HEK293T (cell line): Measurements from ENCODE around the gene BCAR3.

Source experiments
- CTCF ChIA-PET: fragments of 350-600 bp; formaldehyde crosslinking; extraction: SDS; loops from one replicate; lab custom pipeline; 2021; ENCODE audit warnings: antibody characterized with exemption, inconsistent platforms; lab: Yijun Ruan, JAX
- POLR2A ChIA-PET: fragments of 350-600 bp; formaldehyde crosslinking; extraction: SDS; loops from one replicate; lab custom pipeline; 2020; ENCODE audit warnings: antibody characterized with exemption, inconsistent platforms; lab: Yijun Ruan, JAX
- DNase-seq: peaks from one replicate; pipeline ENCODE4 v3.0.0; 2012; ENCODE audit warnings: mixed read lengths; ENCODE audit errors: extremely low spot score
- ARNT ChIP-seq: fragments of 450-650 bp; IDR thresholded peaks from 2 replicates; pipeline ENCODE4 v1.6.1; 2017; ENCODE audit warnings: mild to moderate bottlenecking
- BHLHE40 ChIP-seq: fragments of 450-650 bp; IDR thresholded peaks from 2 replicates; pipeline ENCODE4 v1.6.1; 2016; ENCODE audit warnings: mild to moderate bottlenecking, moderate library complexity, borderline replicate concordance
- CTBP1 ChIP-seq: fragments of 450-650 bp; IDR thresholded peaks from 2 replicates; pipeline ENCODE4 v1.6.1; 2016; ENCODE audit warnings: borderline replicate concordance
- ELF4 ChIP-seq: fragments of 450-650 bp; IDR thresholded peaks from 2 replicates; pipeline ENCODE4 v1.6.1; 2017; ENCODE audit warnings: antibody characterized with exemption
- FOXA1 ChIP-seq: fragments of 450-650 bp; IDR thresholded peaks from 2 replicates; pipeline ENCODE4 v1.6.1; 2016; ENCODE audit warnings: mild to moderate bottlenecking
- FOXK2 ChIP-seq: fragments of 450-650 bp; IDR thresholded peaks from 2 replicates; pipeline ENCODE4 v1.6.1; 2016; ENCODE audit warnings: mild to moderate bottlenecking
- FOXM1 ChIP-seq: fragments of 450-650 bp; IDR thresholded peaks from 2 replicates; pipeline ENCODE4 v1.6.1; 2017; ENCODE audit warnings: mild to moderate bottlenecking, borderline replicate concordance
- HDGF ChIP-seq: fragments of 450-650 bp; IDR thresholded peaks from 2 replicates; pipeline ENCODE4 v1.6.1; 2017; ENCODE audit warnings: antibody characterized with exemption, borderline replicate concordance
- L3MBTL2 ChIP-seq: fragments of 450-650 bp; conservative IDR thresholded peaks from 2 replicates; pipeline ENCODE4 v1.6.1; 2016; ENCODE audit warnings: mild to moderate bottlenecking
- LEF1 ChIP-seq: fragments of 450-650 bp; IDR thresholded peaks from 2 replicates; pipeline ENCODE4 v1.6.1; 2017; ENCODE audit warnings: mild to moderate bottlenecking, borderline replicate concordance
- NFRKB ChIP-seq: fragments of 450-650 bp; IDR thresholded peaks from 2 replicates; pipeline ENCODE4 v1.6.1; 2016; ENCODE audit warnings: mild to moderate bottlenecking, moderate library complexity
- SP1 ChIP-seq: fragments of 450-650 bp; IDR thresholded peaks from 2 replicates; pipeline ENCODE4 v1.6.1; 2017
- SUZ12 ChIP-seq: fragments of 450-650 bp; IDR thresholded peaks from 2 replicates; pipeline ENCODE4 v1.6.1; 2016; ENCODE audit warnings: mild to moderate bottlenecking
- TARDBP ChIP-seq: fragments of 450-650 bp; IDR thresholded peaks from 2 replicates; pipeline ENCODE4 v1.6.1; 2016
- ZNF384 ChIP-seq: fragments of 450-650 bp; IDR thresholded peaks from 2 replicates; pipeline ENCODE4 v1.6.1; 2016
- TF ChIP-seq, protein P1 (sequence below): fragments of 450-650 bp; IDR thresholded peaks from 2 replicates; pipeline ENCODE4 v1.6.1; 2016

Gene BCAR3

DNA sequence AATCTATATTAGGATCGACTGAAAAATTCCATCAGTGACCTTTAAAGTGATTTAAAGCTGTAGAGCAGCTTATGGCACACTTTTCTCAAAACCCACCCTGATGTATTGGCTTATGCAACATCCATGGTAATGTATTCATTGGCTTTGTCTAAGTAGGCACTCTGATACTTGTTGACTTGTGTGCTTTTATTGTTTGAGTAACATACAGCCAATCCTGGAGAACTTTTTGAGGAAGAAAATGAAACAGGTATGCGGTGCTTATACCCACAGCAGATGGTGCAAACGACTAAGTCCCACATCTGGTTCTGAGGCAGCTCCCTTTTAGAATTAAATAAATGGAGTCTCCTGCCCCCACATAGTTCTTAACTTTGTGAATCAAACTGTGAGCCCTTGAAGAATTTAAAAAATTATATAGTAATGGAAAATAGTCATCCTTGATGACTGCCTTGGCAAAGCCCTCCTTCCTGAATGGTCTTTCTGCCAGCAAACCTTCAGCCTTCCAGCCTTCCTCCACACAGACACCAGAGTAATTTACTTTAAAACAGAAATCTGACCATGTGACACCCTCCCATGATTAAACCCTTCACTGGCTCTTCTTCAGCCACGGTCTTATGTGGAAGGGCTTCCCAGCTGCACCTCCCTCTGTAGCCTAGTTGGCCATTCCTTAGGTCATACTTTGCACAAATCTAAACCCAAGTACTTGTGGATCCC lies 116.0 kb downstream of the BCAR3 start:
- no peak for TF ChIP-seq FOXA1
- no peak for TF ChIP-seq BHLHE40
- no peak for TF ChIP-seq FOXM1
- no peak for TF ChIP-seq ZNF384
- TF ChIP-seq TARDBP = no peak
- TF ChIP-seq, protein P1, sequence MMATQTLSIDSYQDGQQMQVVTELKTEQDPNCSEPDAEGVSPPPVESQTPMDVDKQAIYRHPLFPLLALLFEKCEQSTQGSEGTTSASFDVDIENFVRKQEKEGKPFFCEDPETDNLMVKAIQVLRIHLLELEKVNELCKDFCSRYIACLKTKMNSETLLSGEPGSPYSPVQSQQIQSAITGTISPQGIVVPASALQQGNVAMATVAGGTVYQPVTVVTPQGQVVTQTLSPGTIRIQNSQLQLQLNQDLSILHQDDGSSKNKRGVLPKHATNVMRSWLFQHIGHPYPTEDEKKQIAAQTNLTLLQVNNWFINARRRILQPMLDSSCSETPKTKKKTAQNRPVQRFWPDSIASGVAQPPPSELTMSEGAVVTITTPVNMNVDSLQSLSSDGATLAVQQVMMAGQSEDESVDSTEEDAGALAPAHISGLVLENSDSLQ = no peak
- no peak for TF ChIP-seq ARNT
- TF ChIP-seq ELF4 = no peak
- no peak for TF ChIP-seq HDGF
- TF ChIP-seq L3MBTL2 = no peak
- TF ChIP-seq LEF1 = no peak
- ChIA-PET CTCF (no interaction called here), POLR2A (no interaction called here)
- DNase-seq = no peak

DNA sequence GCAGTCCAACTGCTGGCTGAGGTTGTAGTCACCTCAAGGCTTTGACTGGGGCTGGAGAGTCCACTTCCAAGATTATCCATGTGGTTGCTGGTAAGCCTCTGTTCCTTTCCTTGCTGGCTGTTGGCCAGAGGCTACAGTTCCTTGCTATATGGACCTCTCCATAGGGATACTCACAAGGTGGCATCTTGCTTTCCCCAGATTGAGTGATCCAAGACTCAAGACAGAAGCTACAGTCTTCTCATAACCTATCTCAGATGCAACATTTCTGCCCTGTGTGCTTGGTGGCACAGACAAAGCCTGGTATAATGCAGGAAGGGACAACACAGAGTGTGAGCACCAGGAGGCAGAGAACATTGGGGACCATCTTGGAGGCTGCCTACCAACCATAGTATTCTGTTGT lies 121.9 kb downstream of the BCAR3 start:
- no peak for TF ChIP-seq FOXM1
- no peak for TF ChIP-seq FOXK2
- TF ChIP-seq ELF4 = no peak
- TF ChIP-seq, protein P1 = no peak
- TF ChIP-seq LEF1 = no peak
- no peak for TF ChIP-seq CTBP1
- no peak for TF ChIP-seq SUZ12
- no peak for TF ChIP-seq BHLHE40
- POLR2A ChIA-PET = no interaction called here
- DNase-seq = no peak
- CTCF ChIA-PET = no interaction called here

DNA sequence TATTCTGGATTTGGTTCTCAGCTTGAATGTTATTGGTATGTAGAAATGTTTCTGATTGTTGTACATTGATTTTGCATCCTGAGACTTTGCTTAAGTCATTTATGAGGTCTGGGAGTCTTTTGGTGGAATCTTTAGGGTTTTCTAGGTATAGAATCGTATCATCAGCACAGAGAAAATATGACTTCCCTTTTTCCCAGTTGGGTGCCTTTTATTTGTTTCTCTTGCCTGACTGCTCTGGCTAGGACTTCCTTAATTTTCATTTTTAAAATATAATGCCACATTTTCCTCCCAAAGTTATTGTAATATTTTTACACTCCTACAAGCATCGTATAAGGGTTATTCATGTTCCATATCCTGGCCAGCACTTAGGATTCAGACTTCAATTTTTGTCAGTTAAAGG lies 122.6 kb downstream of the BCAR3 start:
- DNase-seq = no peak
- POLR2A ChIA-PET = no interaction called here
- CTCF ChIA-PET = interaction anchor here (0.6 kb wide), 1 partner anchor 252 kb away, joined by 3 read pairs; no protein-coding TSS in a partner anchor
- TF ChIP-seq FOXA1 (no peak), L3MBTL2 (no peak), ZNF384 (no peak), LEF1 (no peak)
- TF ChIP-seq, protein P1 = no peak

DNA sequence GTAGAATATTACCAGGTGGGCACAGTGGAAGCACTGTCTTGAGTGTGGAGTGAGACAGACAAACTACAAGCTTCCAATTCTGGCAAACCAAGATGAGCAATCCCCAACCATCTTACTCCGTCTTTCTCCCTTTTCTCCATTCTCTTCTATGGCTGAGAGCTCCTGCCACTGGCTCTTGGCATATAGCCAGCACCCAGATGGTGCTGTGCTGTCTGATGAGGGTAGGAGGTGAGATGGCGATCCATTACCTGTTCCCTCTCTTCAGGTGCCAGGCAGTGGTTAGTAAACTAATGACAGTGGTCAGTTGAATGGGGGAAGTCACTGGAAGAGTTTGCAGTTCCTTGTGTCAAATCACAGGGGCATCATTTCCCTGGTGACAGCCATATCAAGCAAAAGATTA lies 125.3 kb downstream of the BCAR3 start:
- TF ChIP-seq TARDBP (no peak), L3MBTL2 (no peak), SP1 (no peak), LEF1 (no peak), FOXK2 (no peak), CTBP1 (no peak), ELF4 (no peak), ZNF384 (no peak), BHLHE40 (no peak), NFRKB (no peak), FOXA1 (no peak), FOXM1 (no peak), ARNT (no peak)
- TF ChIP-seq, protein P1 = no peak
- no peak for DNase-seq
- POLR2A ChIA-PET = no interaction called here
- CTCF ChIA-PET = no interaction called here

DNA sequence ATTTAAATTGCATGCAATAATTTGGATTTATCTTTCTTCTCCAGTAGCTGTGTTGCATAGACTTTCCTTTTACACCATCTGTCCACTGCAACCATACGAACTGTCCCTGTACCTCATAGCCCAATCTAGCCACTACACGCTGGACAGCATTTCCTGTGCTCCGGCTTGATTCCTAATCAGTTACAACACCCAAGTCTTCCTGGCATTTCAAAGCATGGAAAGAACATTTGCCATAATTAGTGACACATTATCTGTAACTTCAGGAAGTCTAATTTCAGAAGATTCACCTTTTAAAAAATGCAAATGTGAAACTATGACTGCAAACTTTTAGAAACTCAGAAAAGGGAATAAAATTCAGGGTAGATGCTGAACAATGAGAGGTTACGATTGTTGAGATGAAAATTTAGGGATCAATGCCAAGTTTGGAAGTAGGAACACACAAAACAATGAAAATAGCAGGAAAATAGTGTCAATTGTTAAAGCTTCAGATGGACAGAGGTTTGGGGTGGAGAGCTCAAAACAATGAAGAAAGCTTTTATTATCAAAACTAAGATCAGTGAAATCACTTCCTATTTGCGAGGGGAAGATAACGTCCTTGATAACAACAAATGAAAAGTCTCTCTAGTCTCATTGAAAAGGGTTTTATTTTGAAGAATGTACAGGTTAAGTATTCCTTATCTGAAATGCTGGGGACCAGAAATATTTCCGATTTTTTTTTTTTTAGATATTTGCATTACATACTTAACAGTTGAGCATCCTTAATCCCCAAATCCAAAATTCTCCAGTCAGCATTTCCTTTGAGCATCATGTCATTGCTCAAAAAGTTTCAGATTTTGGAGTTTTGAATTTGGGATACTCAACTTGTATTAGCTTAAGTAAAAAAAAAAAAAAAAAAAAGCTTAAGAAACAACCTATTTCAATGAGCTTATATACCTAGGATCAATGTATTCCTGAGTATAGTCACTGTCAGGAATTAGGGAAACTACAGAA lies 126.5 kb downstream of the BCAR3 start:
- POLR2A ChIA-PET = no interaction called here
- CTCF ChIA-PET = interaction anchor here (0.6 kb wide), 1 partner anchor 483 kb away, joined by 3 read pairs; no protein-coding TSS in a partner anchor
- TF ChIP-seq SP1 = no peak
- TF ChIP-seq TARDBP = no peak
- TF ChIP-seq FOXA1 = no peak
- no peak for DNase-seq
